GM19035 (cell line): ENCODE results near the gene FSD1.
"Not testable (repeated sequence)": the region's sequence is repeated elsewhere in the genome, so short reads cannot be mapped to it uniquely, and the experiment has no call there.

ENCODE experiments used
- ATAC-seq: cut with Tn5 transposase; IDR thresholded peaks from one replicate; pipeline ENCODE4 v1.9.1; 2021; ENCODE audit not compliant: unreplicated experiment

FSD1 gene

DNA sequence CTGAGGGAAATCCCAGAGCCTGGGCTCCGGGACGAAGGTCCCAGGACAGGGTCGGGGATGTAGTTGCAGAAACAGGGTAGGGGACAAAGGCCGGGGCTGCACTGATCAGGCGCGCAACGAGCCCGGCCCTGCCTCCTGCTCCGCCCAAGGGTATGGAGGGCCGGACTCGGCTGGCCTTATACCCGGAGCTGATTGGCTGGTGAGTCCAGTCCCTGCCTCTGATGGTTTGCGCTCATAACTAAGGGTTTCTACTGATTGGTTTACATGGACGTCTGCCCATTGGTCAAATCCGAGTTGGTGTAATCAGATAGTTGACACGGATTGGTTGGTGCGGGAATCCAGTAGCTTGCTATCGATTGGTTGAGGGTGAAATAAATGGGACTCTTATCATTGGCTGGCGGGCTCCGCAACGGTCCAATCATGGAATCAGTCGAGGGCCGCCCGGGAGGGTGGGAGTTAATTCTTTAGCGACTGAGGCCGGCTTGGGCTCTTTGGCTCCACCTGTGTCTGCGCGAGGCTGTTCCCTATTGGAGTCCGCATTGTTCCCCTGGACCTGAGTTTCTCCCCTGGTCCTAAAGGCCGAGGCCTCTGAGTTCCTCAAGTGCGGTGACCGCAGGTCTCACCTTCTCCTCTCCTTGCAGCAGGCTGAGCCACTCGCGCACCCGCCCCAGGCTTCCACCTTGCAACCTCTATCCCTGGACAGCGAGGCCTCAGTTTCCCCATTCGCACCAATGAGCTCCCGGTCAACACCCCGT lies 38.4 kb downstream of the FSD1 start:
- peak; percentile 81 for ATAC-seq

DNA sequence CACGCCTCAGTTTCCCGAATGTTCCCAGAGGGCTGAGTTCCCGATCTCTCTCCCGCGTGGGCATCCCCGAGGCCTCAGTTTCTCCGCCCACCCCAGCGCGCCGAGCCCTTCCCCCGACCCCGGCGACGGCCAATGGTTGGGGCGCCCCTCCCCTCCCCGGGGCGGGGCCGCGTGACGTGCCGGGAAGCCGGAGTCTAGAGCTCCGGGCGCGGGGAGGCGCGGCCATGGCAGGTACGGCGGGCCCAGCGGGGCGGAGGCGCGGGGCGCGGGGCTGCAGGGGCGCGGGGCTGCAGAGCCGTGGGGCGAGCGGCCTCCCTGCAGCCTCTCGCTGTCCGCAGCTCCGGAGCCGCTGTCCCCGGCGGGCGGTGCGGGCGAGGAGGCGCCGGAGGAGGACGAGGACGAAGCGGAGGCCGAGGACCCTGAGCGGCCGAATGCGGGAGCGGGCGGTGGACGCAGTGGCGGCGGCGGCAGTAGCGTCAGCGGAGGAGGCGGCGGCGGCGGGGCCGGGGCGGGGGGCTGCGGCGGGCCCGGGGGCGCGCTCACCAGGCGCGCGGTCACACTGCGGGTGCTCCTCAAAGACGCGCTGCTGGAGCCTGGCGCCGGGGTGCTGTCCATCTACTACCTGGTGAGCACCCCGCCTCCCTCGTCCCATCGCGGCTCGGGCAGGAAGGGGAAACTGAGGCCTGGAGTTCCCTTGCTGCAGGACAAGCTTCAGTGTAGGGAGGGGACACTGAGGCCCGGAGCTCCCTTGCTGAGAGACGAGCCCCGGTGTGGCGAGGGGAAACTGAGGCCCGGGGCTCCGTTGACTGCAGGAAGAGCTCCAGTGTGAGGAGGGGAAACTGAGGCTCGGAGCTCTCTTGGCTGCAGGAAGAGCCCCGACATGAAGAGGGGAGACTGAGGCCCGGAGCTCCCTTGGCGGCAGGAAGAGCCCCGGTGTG lies 39.2 kb downstream of the FSD1 start, which contains the start of gene MPND:
MPND (plus strand) TSS at position 193 of the 938 bp plus-strand sequence; CDS start at position 225, 32 bp downstream.
- ATAC-seq = peak; percentile 53

DNA sequence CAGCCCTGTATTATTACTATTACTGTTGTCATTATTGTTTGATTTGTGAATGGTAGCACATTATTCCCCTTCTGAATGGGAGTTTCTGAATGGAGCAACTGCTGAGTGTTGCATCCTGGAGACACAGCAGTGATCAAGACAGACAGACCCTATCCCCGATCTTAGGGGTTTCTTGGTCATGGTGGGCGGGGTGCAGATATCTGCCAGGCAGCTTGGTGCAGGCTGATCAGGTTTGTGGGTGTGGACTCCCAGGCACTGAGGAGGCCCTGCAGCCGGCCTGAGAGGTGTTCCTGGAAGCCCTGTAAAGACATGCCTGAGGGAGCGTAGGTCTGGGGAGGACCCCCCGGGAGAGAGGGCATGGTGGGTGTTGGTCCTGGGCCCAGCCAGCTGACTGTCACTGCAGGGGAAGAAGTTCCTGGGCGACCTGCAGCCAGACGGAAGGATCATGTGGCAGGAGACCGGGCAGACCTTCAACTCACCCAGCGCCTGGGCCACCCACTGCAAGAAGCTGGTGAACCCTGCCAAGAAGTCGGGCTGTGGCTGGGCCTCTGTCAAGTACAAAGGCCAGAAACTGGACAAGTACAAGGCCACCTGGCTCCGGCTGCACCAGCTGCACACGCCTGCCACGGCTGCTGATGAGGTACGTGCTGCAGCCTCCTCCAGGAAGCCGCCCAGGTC lies 41.1 kb downstream of the FSD1 start:
- ATAC-seq = no peak

DNA sequence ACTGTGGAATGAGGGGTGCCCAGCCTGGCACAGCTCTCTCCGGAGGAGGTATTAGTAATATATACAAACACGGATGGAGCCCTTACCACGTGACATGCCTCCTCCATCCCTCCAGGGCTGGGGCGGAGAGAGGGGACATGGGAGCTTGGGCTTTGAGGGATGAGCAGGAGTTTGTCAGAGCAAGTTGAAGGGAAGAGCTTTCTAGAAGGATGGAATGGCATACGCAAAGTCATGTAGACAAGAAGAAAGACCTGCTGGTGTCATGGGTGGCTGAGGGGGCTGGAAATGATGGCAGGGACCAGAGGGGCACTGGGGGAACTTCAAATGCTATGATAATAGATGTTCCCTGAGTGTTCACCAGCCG lies 41.6 kb downstream of the FSD1 start:
- no peak for ATAC-seq

DNA sequence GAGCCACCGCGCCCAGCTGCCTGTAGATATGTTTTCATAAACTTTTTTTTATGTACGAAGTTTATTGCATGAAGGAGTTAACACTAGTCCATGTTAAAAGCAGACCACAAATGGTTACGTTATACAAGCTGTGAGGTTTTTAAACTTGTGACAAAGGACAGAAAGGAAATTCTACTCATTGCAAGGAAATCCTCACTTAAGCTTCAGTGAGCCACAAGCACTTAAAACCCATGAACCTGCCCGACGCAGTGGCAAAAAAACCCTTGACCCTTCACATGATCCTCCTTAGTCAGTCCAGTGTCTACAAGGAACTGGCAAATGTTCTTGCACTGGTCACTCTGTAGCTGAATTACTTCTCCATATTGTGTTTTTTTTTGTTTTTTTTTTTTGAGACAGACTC lies 43.1 kb downstream of the FSD1 start:
- no peak for ATAC-seq

DNA sequence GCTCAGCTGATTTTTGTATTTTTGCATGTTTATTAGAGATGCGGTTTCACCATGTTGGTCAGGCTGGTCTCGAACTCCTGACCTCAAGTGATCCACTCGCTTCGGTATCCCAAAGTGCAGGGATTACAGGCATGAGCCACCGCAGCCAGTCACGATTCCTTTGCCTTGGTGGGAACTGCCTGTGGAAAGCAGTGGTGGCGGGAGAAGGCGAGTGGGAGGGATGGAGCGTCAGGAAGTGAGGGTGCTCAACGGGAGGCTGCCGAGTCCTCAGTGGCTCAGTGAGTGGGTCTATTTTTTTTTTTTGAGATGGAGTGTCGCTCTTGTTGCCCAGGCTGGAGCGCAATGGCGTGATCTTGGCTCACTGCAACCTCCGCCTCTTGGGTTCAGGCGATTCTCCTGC lies 44.8 kb downstream of the FSD1 start:
- ATAC-seq = not testable (repeated sequence)

DNA sequence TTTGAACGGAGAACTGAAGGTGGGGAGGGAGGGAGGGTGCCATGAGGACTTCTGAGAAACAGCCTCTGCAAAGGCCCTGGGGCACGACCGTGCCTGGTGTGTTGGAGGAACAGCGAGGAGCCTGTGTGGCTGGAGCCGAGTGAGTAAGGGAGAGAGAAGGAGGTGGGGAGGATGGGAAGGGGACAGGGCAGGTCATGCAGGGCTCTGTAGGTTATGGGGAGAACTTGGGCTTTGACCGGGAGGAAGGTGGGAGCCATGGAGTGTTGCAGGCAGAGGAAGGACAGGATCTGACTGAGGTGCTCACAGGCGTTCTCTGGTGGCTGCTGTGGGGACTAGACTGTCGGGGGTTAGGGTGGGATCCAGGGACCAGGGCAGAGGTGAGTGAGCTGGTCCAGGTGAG lies 45.7 kb downstream of the FSD1 start:
- ATAC-seq = no peak

DNA sequence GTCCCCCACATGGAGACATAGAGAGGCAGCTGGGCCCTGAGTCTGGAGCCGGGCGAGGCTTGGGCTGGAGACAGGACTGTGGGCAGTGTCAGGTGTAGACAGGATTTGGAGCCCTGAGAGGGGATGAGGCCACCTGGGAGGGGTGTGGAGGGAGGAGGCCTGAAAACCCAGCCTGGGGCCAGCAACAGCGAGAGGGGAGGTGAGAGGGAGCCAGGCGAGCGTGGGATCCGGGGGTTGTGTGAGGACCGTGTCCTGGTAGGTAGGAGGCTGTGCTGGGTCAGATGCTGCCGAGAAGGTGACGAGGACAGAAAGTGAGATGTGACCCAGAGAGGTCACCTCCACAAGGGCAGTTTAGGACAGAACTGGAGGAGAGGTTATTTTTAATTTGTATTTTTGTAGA lies 46.3 kb downstream of the FSD1 start:
- no peak for ATAC-seq

GRCh38 chr19:4352701-4353121 lies 48.3 kb downstream of the FSD1 start:
- ATAC-seq = no peak

DNA sequence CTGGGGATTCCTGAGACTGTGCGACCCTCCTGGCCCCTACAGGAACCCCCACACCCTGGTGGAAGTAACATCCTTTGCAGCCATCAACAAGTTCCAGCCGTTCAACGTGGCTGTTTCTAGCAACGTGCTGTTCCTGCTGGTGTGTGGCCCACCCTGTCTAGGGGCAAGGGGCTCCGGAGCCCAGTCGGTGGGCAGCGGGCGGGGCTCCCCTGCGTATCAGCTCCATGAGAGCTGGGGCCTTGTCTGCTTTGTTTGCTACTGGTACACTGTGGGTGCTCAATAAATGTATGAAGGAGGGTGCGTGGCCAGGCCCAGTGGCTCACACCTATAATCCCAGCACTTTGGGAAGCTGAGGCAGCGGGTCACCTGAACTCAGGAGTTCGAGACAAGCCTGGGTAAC lies 49.9 kb downstream of the FSD1 start:
- ATAC-seq = no peak

GRCh38 chr19:4354897-4355296 lies 50.5 kb downstream of the FSD1 start:
- no peak for ATAC-seq

GRCh38 chr19:4357095-4357797 lies 52.8 kb downstream of the FSD1 start:
- ATAC-seq = no peak

- no peak for ATAC-seq
Measured at GRCh38 chr19:4357921-4358326, 53.5 kb downstream of the FSD1 start.

DNA sequence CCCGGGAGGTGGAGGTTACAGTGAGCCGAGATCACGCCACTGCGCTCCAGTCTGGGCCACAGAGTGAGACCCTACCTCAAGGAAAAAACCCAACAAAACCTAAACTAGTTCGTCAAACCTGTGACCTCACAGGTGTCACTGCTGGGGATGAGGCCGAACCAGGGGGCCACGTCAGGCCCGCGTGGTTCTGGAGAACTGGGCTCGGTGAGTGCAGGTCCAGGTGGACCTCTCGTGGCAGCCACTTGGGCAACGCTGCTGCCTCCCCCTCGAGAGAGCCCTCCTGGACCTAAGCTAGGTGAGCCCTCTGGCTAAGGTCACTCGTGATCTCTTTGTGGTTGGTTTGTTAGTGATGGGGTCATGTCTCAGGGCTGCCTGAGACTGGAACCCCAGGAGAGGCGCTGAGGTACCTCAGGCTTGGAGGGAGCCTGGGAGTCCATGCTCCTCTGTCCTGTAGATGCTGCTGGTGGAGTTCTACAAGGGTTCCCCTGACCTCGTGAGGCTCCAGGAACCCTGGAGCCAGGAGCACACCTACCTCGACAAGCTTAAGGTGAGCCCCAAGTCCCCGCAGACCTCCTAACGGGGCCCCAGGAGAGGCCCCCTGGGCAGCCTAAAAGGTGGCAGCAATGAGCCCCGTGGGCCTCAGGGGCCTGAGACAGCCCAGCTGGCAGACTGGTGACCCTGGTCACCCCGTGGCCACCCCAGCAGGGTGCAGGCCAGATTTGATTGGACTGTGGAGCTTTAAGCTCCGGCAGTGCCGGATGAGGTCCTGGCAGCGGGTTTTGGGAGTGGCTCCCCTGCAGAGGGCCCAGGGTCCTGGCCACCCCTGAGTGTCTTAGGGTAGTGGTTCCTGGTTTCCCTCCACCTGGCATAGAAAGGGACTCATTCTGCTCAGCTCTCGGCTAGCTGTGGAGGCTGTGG lies 54.6 kb downstream of the FSD1 start:
- ATAC-seq = no peak

DNA sequence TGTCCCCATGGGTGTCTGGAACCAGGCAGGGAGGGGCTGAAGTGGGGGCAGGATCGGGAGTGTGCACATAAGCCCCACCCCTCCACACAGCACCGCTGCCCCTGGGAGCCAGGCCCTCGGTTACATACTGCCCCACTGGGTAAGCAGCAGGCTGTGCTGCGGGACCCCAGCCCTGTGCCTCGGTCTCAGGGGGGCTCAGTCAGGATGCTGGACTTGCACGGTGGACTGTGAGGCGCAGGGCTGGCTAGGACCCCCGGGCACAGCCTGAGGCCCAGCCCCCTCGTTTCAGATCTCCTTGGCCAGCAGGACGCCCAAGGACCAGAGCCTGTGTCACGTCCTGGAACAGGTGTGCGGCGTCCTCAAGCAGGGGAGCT lies 55.2 kb downstream of the FSD1 start:
- no peak for ATAC-seq

GRCh38 chr19:4360081-4360569 lies 55.7 kb downstream of the FSD1 start:
- ATAC-seq = no peak

DNA sequence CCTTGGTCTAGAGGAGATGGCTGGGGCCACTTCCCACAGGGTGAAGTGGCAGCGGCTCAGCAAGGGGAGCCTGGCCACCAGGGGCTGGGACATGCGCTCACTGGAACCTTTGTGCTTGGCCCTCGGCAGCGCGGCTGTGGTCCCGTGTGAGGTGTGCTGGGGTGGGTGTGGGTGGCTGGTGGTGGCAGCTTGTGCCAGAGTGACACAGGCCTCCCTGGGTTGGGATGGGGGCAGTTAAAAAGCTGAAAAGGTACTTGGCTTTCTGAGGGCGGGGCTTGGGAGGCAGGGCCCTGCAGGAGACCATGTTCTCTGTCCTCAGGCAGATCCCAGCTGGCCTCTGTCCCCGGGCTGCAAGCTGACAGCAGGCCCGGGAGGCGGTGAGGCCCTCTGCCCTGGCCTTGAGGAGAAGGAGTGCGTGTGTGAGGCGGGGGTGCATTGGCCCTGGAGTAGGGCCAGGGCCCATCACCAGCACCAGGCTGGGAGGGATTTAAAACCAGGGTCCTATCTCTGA lies 56.3 kb downstream of the FSD1 start:
- no peak for ATAC-seq

GRCh38 chr19:4361152-4362046 lies 57.0 kb downstream of the FSD1 start:
- no peak for ATAC-seq
